Ovary (tissue), 9 donors: ENCODE results near the gene HEATR9. TPM values are rescaled to one million over a fixed set of nuclear protein-coding genes. Genes with fewer than 3 reads are reported as not detected.

Experiments used
- DNase-seq, 5 donors: peaks; one replicate each; pipeline ENCODE4 v3.0.0-alpha.2; 2019 to 2020
- H3K27ac ChIP-seq, 2 donors: fragments of 200-600 bp; one replicate each; pipeline versions ENCODE4 v1.5.1 to v1.8.0; 2019 to 2022
- H3K27me3 ChIP-seq: fragments of 200-600 bp; one replicate; pipeline ENCODE4 v1.8.0; 2022
- H3K36me3 ChIP-seq: fragments of 200-600 bp; sonication (generic); one replicate; pipeline ENCODE4 v1.5.1; 2019
- H3K4me1 ChIP-seq: one replicate; pipeline ENCODE4 v1.8.1; 2013; ENCODE audit warnings: mild to moderate bottlenecking, moderate library complexity; ENCODE audit not compliant: insufficient read depth
- H3K4me3 ChIP-seq: fragments of 200-600 bp; sonication (generic); one replicate; pipeline ENCODE4 v1.5.1; 2017
- H3K9me3 ChIP-seq, 2 donors: fragments of 200-600 bp in 1 of 2; sonication (generic) in 1 of 2; one replicate each; pipeline versions ENCODE4 v1.5.1 to v1.8.1; 2013 to 2019; ENCODE audit warnings: mild to moderate bottlenecking in 1 of 2, moderate library complexity in 1 of 2
- EP300 ChIP-seq: sonication (generic); formaldehyde crosslinking; IDR thresholded peaks from one replicate; pipeline ENCODE4 v1.6.1; 2017; ENCODE audit warnings: antibody characterized with exemption
- POLR2A ChIP-seq: fragments of 450-650 bp; IDR thresholded peaks from one replicate; pipeline ENCODE4 v1.6.1; 2017; ENCODE audit warnings: antibody characterized with exemption, mild to moderate bottlenecking, moderate library complexity
- WGBS, 3 donors: extraction: QIAGEN DNeasy Blood & Tissue Kit in 1 of 3; methylation state at CpG; one replicate each; pipeline versions ENCODE4 v1.1.5 to v1.1.7; 2013 to 2017; 5-methylcytosine and 5-hydroxymethylcytosine counted together
- intact Hi-C, 4 donors: fragments of 100-400 bp; cut with DNase I; formaldehyde crosslinking; loops; one replicate each; pipeline versions ENCODE4 v1.11.0 to v1.15.1; 2022 to 2023
- polyA plus RNA-seq, 2 donors: library from polyadenylated mRNA; stranded (reverse); fragments of 200-250 nt in 1 of 2; fragments of 350-450 nt in 1 of 2; fragmentation: Illumina TruSeq in 1 of 2; extraction: RNeasy Lipid Tissue Mini Kit (QIAGEN cat#74804) in 1 of 2; gene quantifications; one replicate each; pipeline ENCODE4 v1.2.3, GENCODE V29; 2013 to 2014
- total RNA-seq, 7 donors: library from RNA; depleted of rRNA in 2 of 7; stranded (reverse); fragments of >200 nt in 2 of 7; fragmentation: NEBNext Ultra II Directional in 3 of 7; extraction: Animal tissue kit (Norgen Biotek cat#: 25700) in 3 of 7; gene quantifications; one replicate each; pipeline versions ENCODE4 v1.1.0 to v1.2.4, GENCODE V29; 2016 to 2023
- TF ChIP-seq, protein P1 (sequence below), 3 donors: fragments of 450-650 bp in 2 of 3; fragments of 200-600 bp in 1 of 3; IDR thresholded peaks; one replicate each; pipeline versions ENCODE4 v1.5.1 to v1.8.0; 2016 to 2022; ENCODE audit warnings: antibody characterized with exemption in 3 of 3, mild to moderate bottlenecking in 1 of 3
- donor health status: DM: no; HTN: no; CAD: no; lungs with moderate emphysema.
- donor health status: DM: no; HTN: no; CAD: no.
- donor health status: Bipolar disorder and iron deficiency.
- donor health status: DM: yes; HTN: yes; CAD: no.
- donor health status: DM: no; HTN: no; CAD: no.
- donor health status: DM: yes; HTN: yes; CAD: no.

HEATR9 gene
- total and polyA plus RNA-seq, 9 donors: 0.18 TPM; not detected in 8

GRCh38 chr17:35891269-35891668 lies 22.6 kb upstream of the HEATR9 start:
- Histone ChIP-seq H3K4me1 (no peaks in the 10 kb centered on the region), H3K27me3 (no peaks in the 10 kb centered on the region), H3K36me3 (no peaks in the 10 kb centered on the region), H3K9me3 (no peaks in the 10 kb centered on the region), H3K27ac (no peak overlapping the region), H3K4me3 (no peak overlapping the region)
- WGBS, 3 donors: 80 to 82% (median 80%) methylated on average over 4 of the region's 4 CpGs
- no peak for TF ChIP-seq POLR2A
- TF ChIP-seq EP300: no peak
- TF ChIP-seq, protein P1, sequence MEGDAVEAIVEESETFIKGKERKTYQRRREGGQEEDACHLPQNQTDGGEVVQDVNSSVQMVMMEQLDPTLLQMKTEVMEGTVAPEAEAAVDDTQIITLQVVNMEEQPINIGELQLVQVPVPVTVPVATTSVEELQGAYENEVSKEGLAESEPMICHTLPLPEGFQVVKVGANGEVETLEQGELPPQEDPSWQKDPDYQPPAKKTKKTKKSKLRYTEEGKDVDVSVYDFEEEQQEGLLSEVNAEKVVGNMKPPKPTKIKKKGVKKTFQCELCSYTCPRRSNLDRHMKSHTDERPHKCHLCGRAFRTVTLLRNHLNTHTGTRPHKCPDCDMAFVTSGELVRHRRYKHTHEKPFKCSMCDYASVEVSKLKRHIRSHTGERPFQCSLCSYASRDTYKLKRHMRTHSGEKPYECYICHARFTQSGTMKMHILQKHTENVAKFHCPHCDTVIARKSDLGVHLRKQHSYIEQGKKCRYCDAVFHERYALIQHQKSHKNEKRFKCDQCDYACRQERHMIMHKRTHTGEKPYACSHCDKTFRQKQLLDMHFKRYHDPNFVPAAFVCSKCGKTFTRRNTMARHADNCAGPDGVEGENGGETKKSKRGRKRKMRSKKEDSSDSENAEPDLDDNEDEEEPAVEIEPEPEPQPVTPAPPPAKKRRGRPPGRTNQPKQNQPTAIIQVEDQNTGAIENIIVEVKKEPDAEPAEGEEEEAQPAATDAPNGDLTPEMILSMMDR (IDR thresholded peaks at IDR 0.05): no peak
- no peak for DNase-seq
- intact Hi-C loops: no loop called here

- Histone ChIP-seq H3K27me3 (no peaks in the 10 kb centered on the region), H3K4me1 (no peaks in the 10 kb centered on the region), H3K36me3 (no peaks in the 10 kb centered on the region), H3K27ac (no peak overlapping the region), H3K9me3 (no peaks in the 10 kb centered on the region), H3K4me3 (no peak overlapping the region)
- intact Hi-C loops: no loop called here
- TF ChIP-seq POLR2A (no peak), EP300 (no peak)
- TF ChIP-seq, protein P1 (IDR thresholded peaks at IDR 0.05): no peak
- 36 to 52% (median 48%) methylated on average over 4 of the region's 4 CpGs for WGBS, 3 donors
- DNase-seq: no peak
Observed at GRCh38 chr17:35890774-35891155, 22.1 kb upstream of the HEATR9 start.

- 84 to 89% (median 85%) methylated on average over 2 of the region's 2 CpGs for WGBS, 3 donors
- no peak overlapping the region for H3K27ac ChIP-seq
- intact Hi-C loops: no loop called here
Observed at GRCh38 chr17:35889818-35890773, 21.4 kb upstream of the HEATR9 start.

DNA sequence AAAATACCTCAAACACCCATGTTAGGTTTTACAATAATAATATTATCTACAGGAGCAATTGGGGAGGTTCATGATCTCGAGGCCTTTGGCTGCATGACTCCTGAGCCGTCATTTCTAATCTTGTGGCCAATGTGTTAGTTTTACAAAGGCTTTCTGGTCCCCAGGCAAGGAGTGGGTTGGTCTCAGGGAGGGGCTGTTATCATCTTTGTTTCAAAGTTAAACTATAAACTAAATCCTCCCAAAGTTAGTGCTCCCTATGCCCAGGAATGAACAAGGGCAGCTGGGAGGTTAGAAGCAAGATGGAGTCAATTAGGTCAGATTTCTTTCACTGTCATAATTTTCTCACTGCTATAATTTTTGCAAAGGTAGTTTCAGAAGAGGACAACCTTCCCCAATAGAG lies 20.6 kb upstream of the HEATR9 start:
- DNase-seq: no peak
- H3K4me1 ChIP-seq: no peaks in the 10 kb centered on the region
- H3K27me3 ChIP-seq: no peaks in the 10 kb centered on the region
- WGBS, 3 donors: 77 to 88% (median 77%) methylated on average over 2 of the region's 2 CpGs
- no peak overlapping the region for H3K4me3 ChIP-seq
- intact Hi-C loops: no loop called here
- no peaks in the 10 kb centered on the region for H3K36me3 ChIP-seq
- H3K27ac ChIP-seq: no peak overlapping the region
- no peaks in the 10 kb centered on the region for H3K9me3 ChIP-seq
- no peak for TF ChIP-seq EP300
- TF ChIP-seq POLR2A: no peak
- TF ChIP-seq, protein P1 (IDR thresholded peaks at IDR 0.05): no peak

More at GRCh38 chr17:35889818-35890773, 21.4 kb upstream of the HEATR9 start:
- peak in 1 of 5 donors; percentile 26 for DNase-seq
- Histone ChIP-seq H3K4me3 (no peak overlapping the region), H3K27me3 (no peaks in the 10 kb centered on the region), H3K9me3 (no peaks in the 10 kb centered on the region), H3K36me3 (no peaks in the 10 kb centered on the region), H3K4me1 (no peaks in the 10 kb centered on the region)
- TF ChIP-seq, protein P1 (IDR thresholded peaks at IDR 0.05): no peak
- TF ChIP-seq EP300 (no peak), POLR2A (no peak)
